ENCODE data around the gene CPNE5.

The CPNE5 gene

GRCh38 chr6:36769183-36769675 is 70.0 kb downstream of the CPNE5 start:
- in situ Hi-C loops (cut with MboI; ENCODE audit: low sequenced_read_pairs) = loop anchor here (5.0 kb wide), 1 partner anchor 438 kb away; no protein-coding TSS in a partner anchor

- in situ Hi-C loops (cut with MboI; ENCODE audit: low sequenced_read_pairs) = loop anchor here (5.0 kb wide), 1 partner anchor 441 kb away; no protein-coding TSS in a partner anchor
Measured at GRCh38 chr6:36766399-36766945, 72.8 kb downstream of the CPNE5 start.

- in situ Hi-C loops (cut with MboI; ENCODE audit: low sequenced_read_pairs) = loop anchor here (5.0 kb wide), 1 partner anchor 442 kb away; no protein-coding TSS in a partner anchor
Measured at GRCh38 chr6:36765594-36766398, 73.4 kb downstream of the CPNE5 start.

- in situ Hi-C loops (cut with MboI; ENCODE audit: low sequenced_read_pairs) = loop anchor here (5.0 kb wide), 1 partner anchor 442 kb away; no protein-coding TSS in a partner anchor
Measured at GRCh38 chr6:36765190-36765589, 74.1 kb downstream of the CPNE5 start.

- in situ Hi-C loops (cut with MboI; ENCODE audit: low sequenced_read_pairs) = no loop called here
Measured at GRCh38 chr6:36762123-36762522, 77.1 kb downstream of the CPNE5 start.

- in situ Hi-C loops (cut with MboI; ENCODE audit: low sequenced_read_pairs) = no loop called here
Measured at GRCh38 chr6:36760685-36761435, 78.4 kb downstream of the CPNE5 start.

GRCh38 chr6:36759148-36759759 is 80.0 kb downstream of the CPNE5 start:
- in situ Hi-C loops (cut with MboI; ENCODE audit: low sequenced_read_pairs) = loop anchor here (10.0 kb wide), 1 partner anchor 144 kb away; no protein-coding TSS in a partner anchor

GRCh38 chr6:36758516-36759147 is 80.6 kb downstream of the CPNE5 start:
- in situ Hi-C loops (cut with MboI; ENCODE audit: low sequenced_read_pairs) = loop anchor here (10.0 kb wide), 1 partner anchor 144 kb away; no protein-coding TSS in a partner anchor

- in situ Hi-C loops (cut with MboI; ENCODE audit: low sequenced_read_pairs) = loop anchor here (10.0 kb wide), 1 partner anchor 143 kb away; no protein-coding TSS in a partner anchor
Measured at GRCh38 chr6:36757943-36758508, 81.2 kb downstream of the CPNE5 start.

- in situ Hi-C loops (cut with MboI; ENCODE audit: low sequenced_read_pairs) = loop anchor here (10.0 kb wide), 1 partner anchor 142 kb away; no protein-coding TSS in a partner anchor
Measured at GRCh38 chr6:36757206-36757605, 82.0 kb downstream of the CPNE5 start.

- in situ Hi-C loops (cut with MboI; ENCODE audit: low sequenced_read_pairs) = loop anchor here (10.0 kb wide), 1 partner anchor 142 kb away; no protein-coding TSS in a partner anchor
Measured at GRCh38 chr6:36756786-36757185, 82.5 kb downstream of the CPNE5 start.

GRCh38 chr6:36755435-36756348 is 83.6 kb downstream of the CPNE5 start:
- in situ Hi-C loops (cut with MboI; ENCODE audit: low sequenced_read_pairs) = loop anchor here (10.0 kb wide), 1 partner anchor 141 kb away; no protein-coding TSS in a partner anchor

GRCh38 chr6:36754582-36755434 is 84.4 kb downstream of the CPNE5 start:
- in situ Hi-C loops (cut with MboI; ENCODE audit: low sequenced_read_pairs) = loop anchor here (10.0 kb wide), 1 partner anchor 140 kb away; no protein-coding TSS in a partner anchor

GRCh38 chr6:36753671-36754405 is 85.4 kb downstream of the CPNE5 start:
- in situ Hi-C loops (cut with MboI; ENCODE audit: low sequenced_read_pairs) = loop anchor here (10.0 kb wide), 1 partner anchor 139 kb away; no protein-coding TSS in a partner anchor

GRCh38 chr6:36752886-36753506 is 86.2 kb downstream of the CPNE5 start:
- in situ Hi-C loops (cut with MboI; ENCODE audit: low sequenced_read_pairs) = loop anchor here (10.0 kb wide), 1 partner anchor 138 kb away; no protein-coding TSS in a partner anchor

- in situ Hi-C loops (cut with MboI; ENCODE audit: low sequenced_read_pairs) = loop anchor here (10.0 kb wide), 1 partner anchor 138 kb away; no protein-coding TSS in a partner anchor
Measured at GRCh38 chr6:36752187-36752885, 86.9 kb downstream of the CPNE5 start.

All from HL-60/S4 (cell line).